Fibroblast of lung (primary cell): ENCODE data around the gene TLE2.

ENCODE experiments used
- EZH2 ChIP-seq: IDR thresholded peaks from 2 replicates; pipeline ENCODE4 v1.5.1; 2012; ENCODE audit warnings: low read length, control low read depth, mild to moderate bottlenecking; ENCODE audit errors: missing control alignments
- TF ChIP-seq, protein P1 (sequence below), 2 donors: IDR thresholded peaks in 1 of 2; conservative IDR thresholded peaks in 1 of 2; 1 replicate in 1 of 2; 2 replicates in 1 of 2; pipeline ENCODE4 v1.5.1; 2011 to 2012; ENCODE audit warnings: low read length in 2 of 2, control low read depth in 1 of 2, inconsistent platforms in 1 of 2, low read depth in 1 of 2, mild to moderate bottlenecking in 1 of 2

DNA sequence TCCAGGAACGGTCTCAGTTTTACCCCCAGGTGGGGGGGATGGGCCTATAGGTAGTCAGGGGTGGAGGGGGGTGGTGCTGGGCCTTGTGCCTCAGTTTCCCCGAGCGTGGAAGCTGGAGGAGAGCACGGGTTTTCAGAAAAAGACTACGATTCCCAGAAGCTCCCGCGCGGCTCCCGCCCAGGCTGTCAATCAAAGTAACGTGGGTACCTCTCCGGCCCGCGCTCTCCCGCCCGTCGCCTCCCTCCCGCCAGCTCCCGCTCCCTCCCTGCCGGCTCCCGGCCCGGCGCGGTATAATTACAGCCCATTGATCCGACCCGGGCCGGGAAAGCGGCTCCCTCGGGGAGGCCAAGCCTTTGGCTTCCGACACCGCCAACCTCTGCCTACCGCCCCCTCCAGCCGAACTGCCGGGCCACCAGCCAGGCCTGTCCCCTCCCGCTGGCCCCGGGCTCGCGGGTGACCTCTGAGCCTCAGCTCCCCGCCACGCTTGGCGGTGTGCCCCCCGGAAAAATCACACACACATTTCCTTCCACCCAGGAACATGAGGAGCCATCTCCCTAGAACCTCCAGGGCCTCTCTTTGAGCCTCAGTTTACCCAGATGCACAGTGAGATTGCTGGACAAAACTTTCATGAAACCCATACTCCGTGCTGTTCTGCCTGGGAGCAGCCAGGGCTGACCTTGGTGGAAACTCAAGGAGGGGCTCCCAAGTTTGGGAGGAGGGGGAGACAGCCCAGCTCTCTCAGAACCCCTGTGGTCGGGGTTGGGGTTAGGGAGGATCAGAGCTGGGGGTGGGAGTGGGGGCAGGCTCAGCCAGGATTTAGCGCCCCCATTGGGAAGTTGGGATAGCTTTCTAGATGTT lies 7.3 kb upstream of the TLE2 start:
- TF ChIP-seq, protein P1, sequence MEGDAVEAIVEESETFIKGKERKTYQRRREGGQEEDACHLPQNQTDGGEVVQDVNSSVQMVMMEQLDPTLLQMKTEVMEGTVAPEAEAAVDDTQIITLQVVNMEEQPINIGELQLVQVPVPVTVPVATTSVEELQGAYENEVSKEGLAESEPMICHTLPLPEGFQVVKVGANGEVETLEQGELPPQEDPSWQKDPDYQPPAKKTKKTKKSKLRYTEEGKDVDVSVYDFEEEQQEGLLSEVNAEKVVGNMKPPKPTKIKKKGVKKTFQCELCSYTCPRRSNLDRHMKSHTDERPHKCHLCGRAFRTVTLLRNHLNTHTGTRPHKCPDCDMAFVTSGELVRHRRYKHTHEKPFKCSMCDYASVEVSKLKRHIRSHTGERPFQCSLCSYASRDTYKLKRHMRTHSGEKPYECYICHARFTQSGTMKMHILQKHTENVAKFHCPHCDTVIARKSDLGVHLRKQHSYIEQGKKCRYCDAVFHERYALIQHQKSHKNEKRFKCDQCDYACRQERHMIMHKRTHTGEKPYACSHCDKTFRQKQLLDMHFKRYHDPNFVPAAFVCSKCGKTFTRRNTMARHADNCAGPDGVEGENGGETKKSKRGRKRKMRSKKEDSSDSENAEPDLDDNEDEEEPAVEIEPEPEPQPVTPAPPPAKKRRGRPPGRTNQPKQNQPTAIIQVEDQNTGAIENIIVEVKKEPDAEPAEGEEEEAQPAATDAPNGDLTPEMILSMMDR (conservative IDR thresholded peaks at IDR 0.05 in 1 of 2, IDR thresholded peaks at IDR 0.05 in 1 of 2; ENCODE audit: low read depth in 1 of 2, low read length in 2 of 2) = peak in 1 of 2 donors; percentile 11
- TF ChIP-seq EZH2 = no peak
